ENCODE measurements around the gene ARRDC5.

Gene ARRDC5

DNA sequence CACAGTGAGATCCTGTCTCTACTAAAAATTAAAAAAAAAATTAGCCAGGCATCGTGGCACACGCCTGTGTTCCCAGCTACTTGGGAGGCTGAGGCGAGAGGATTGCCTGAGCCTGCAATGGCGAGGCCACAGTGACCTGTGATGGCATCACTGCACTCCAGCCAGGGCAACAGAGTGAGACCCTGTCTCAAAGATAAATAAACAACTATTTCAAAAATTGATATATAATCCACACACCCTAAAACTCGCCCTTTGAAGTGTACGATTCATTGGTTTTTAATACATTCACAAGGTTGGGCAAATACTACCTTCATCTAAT lies 59.1 kb downstream of the ARRDC5 start:
- Histone ChIP-seq H3F3A (ENCODE audit: low read depth) (no peaks in the 10 kb centered on the region), H4K20me1 (ENCODE audit: insufficient read depth, low read length, poor library complexity, severe bottlenecking) (no peaks in the 10 kb centered on the region), H3K9me3 (ENCODE audit: insufficient read depth, low read depth, low read length) (no peaks in the 10 kb centered on the region), H3K4me1 (ENCODE audit: insufficient read depth, low read length, poor library complexity, severe bottlenecking) (no peaks in the 10 kb centered on the region), H3K9ac (ENCODE audit: low read depth, low read length, poor library complexity, severe bottlenecking) (no peak overlapping the region), H3K4me3 (ENCODE audit: low read length, poor library complexity, severe bottlenecking) (no peak overlapping the region), H3K9me2 (replicated peaks; ENCODE audit: low read depth, low read length) (no peaks in the 10 kb centered on the region), H3K36me3 (ENCODE audit: insufficient read depth, low read length) (peaks cover 55% of the 10 kb centered on the region; the same call in 1 of the 2 replicates), H3K4me2 (ENCODE audit: low read depth, low read length, poor library complexity, severe bottlenecking) (no peak overlapping the region), H3K27me3 (ENCODE audit: insufficient read depth, low read length, poor library complexity, severe bottlenecking) (no peaks in the 10 kb centered on the region), H3K79me2 (ENCODE audit: insufficient read depth, low read length) (no peaks in the 10 kb centered on the region), H2AFZ (ENCODE audit: low read length) (no peak overlapping the region)
- TF ChIP-seq, protein P1, sequence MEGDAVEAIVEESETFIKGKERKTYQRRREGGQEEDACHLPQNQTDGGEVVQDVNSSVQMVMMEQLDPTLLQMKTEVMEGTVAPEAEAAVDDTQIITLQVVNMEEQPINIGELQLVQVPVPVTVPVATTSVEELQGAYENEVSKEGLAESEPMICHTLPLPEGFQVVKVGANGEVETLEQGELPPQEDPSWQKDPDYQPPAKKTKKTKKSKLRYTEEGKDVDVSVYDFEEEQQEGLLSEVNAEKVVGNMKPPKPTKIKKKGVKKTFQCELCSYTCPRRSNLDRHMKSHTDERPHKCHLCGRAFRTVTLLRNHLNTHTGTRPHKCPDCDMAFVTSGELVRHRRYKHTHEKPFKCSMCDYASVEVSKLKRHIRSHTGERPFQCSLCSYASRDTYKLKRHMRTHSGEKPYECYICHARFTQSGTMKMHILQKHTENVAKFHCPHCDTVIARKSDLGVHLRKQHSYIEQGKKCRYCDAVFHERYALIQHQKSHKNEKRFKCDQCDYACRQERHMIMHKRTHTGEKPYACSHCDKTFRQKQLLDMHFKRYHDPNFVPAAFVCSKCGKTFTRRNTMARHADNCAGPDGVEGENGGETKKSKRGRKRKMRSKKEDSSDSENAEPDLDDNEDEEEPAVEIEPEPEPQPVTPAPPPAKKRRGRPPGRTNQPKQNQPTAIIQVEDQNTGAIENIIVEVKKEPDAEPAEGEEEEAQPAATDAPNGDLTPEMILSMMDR (conservative IDR thresholded peaks at IDR 0.05; ENCODE audit: low read length) = no peak
- TF ChIP-seq EZH2phosphoT487 (IDR thresholded peaks at IDR 0.05; ENCODE audit: borderline replicate concordance) = no peak

Data from Loucy (cell line).